Hepatocyte (in vitro differentiated cells): ENCODE results near the gene DAAM1. TPM values are rescaled to one million over a fixed set of nuclear protein-coding genes. Genes with fewer than 3 reads are reported as not detected.

Experiments
- DNase-seq: peaks from one replicate; pipeline ENCODE4 v3.0.0-alpha.2; 2016; ENCODE audit warnings: low spot score
- H2AFZ ChIP-seq: fragments of 200-600 bp; sonication (generic); 2 replicates; pipeline ENCODE4 v1.6.0; 2016; ENCODE audit warnings: antibody characterized with exemption, mild to moderate bottlenecking
- H3K27ac ChIP-seq: fragments of 200-600 bp; sonication (generic); 2 replicates; pipeline ENCODE4 v1.5.1; 2016; ENCODE audit warnings: mild to moderate bottlenecking
- H3K27me3 ChIP-seq: fragments of 200-600 bp; sonication (generic); 2 replicates; pipeline ENCODE4 v1.6.1; 2016
- H3K36me3 ChIP-seq: fragments of 200-600 bp; sonication (generic); replicated peaks from 2 replicates; pipeline ENCODE4 v1.5.1; 2016; ENCODE audit warnings: low read depth; ENCODE audit not compliant: insufficient read depth
- H3K4me1 ChIP-seq: fragments of 200-600 bp; sonication (generic); 2 replicates; pipeline ENCODE4 v1.5.1; 2016; ENCODE audit warnings: mild to moderate bottlenecking, moderate library complexity; ENCODE audit not compliant: insufficient read depth
- H3K4me2 ChIP-seq: fragments of 200-600 bp; sonication (generic); 2 replicates; pipeline ENCODE4 v1.6.0; 2016
- H3K4me3 ChIP-seq: fragments of 200-600 bp; sonication (generic); 2 replicates; pipeline ENCODE4 v1.5.1; 2016; ENCODE audit warnings: mild to moderate bottlenecking
- H3K79me2 ChIP-seq: fragments of 200-600 bp; sonication (generic); 2 replicates; pipeline ENCODE4 v1.6.0; 2017; ENCODE audit warnings: mild to moderate bottlenecking
- H3K9me2 ChIP-seq: fragments of 200-600 bp; sonication (generic); replicated peaks from 2 replicates; pipeline ENCODE4 v1.6.0; 2017; ENCODE audit warnings: mild to moderate bottlenecking; ENCODE audit not compliant: insufficient read depth
- H3K9me3 ChIP-seq: fragments of 200-600 bp; sonication (generic); 2 replicates; pipeline ENCODE4 v1.5.1; 2016; ENCODE audit warnings: low read depth, mild to moderate bottlenecking
- H4K20me1 ChIP-seq: fragments of 200-600 bp; sonication (generic); 2 replicates; pipeline ENCODE4 v1.6.0; 2016; ENCODE audit warnings: mild to moderate bottlenecking; ENCODE audit not compliant: insufficient read depth, poor library complexity, severe bottlenecking
- CTCF ChIP-seq: fragments of 200-600 bp; sonication (generic); IDR thresholded peaks from 2 replicates; pipeline ENCODE4 v1.5.1; 2016; ENCODE audit warnings: antibody characterized with exemption, mild to moderate bottlenecking; ENCODE audit not compliant: poor library complexity
- EZH2 ChIP-seq: fragments of 200-600 bp; sonication (generic); IDR thresholded peaks from 2 replicates; pipeline ENCODE4 v1.6.1; 2016; ENCODE audit warnings: antibody characterized with exemption, mild to moderate bottlenecking, borderline replicate concordance
- EZH2phosphoT487 ChIP-seq: fragments of 200-600 bp; sonication (generic); IDR thresholded peaks from one replicate; pipeline ENCODE4 v1.6.1; 2018; ENCODE audit warnings: antibody characterized with exemption, mild to moderate bottlenecking, low read depth, moderate library complexity; ENCODE audit not compliant: unreplicated experiment, severe bottlenecking
- WGBS: methylation state at CpG from one replicate; pipeline ENCODE4 v1.1.6; 2016; ENCODE audit warnings: low lambda C conversion rate; ENCODE audit errors: missing lambda C conversion rate; 5-methylcytosine and 5-hydroxymethylcytosine counted together
- polyA plus RNA-seq: library from polyadenylated mRNA; unstranded; fragments of >200 nt; fragmentation: Nextera tagmentation; extraction: Ambion mirVana; gene quantifications from 2 replicates; pipeline ENCODE4 v1.2.1, GENCODE V29; 2016
- total RNA-seq: library from RNA; depleted of rRNA; stranded (reverse); fragments of >200 nt; gene quantifications from 2 replicates; pipeline ENCODE4 v1.2.3, GENCODE V29; 2014

The DAAM1 gene
- total and polyA plus RNA-seq, 2 experiments from 2014 or later, result 21.6 to 23.7 TPM

DNA sequence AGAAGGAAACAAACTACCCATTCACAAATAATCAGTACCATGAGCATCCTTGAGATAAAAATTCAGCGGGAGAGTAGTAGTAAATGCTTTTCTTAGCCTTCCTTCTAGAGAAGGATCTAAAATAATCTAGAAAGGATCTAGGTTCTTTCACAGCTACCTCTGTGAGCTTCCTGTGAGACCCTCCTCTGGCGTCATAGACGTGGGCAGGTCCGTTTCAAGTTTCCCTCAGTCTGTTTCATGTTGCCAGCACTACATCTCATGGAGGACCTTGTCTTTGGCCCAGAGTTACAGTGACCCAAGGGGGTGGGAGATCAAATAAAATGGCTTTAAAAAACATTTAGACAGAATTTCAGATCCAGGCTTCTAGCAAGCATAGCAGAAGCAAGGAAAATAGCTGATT is 13.6 kb downstream of the DAAM1 start:
- H3K27ac ChIP-seq, result no peak overlapping the region
- H3K36me3 ChIP-seq, result no peaks in the 10 kb centered on the region
- H3K79me2 ChIP-seq, result peaks cover 90% of the 10 kb centered on the region
- 80% methylated on average over 4 of the region's 4 CpGs for WGBS
- DNase-seq, result no peak
- H2AFZ ChIP-seq, result no peak overlapping the region
- H3K4me1 ChIP-seq, result no peaks in the 10 kb centered on the region
- H3K27me3 ChIP-seq, result no peaks in the 10 kb centered on the region
- peaks cover 32% of the 10 kb centered on the region for H4K20me1 ChIP-seq
- H3K4me2 ChIP-seq, result no peak overlapping the region
- H3K9me3 ChIP-seq, result no peaks in the 10 kb centered on the region
- TF ChIP-seq CTCF (no peak), EZH2 (no peak), EZH2phosphoT487 (no peak)
- H3K4me3 ChIP-seq, result no peak overlapping the region
- H3K9me2 ChIP-seq, result no peaks in the 10 kb centered on the region

- 93% methylated on average over 2 of the region's 2 CpGs for WGBS
- TF ChIP-seq EZH2, result no peak
- no peak for TF ChIP-seq EZH2phosphoT487
- no peaks in the 10 kb centered on the region for H3K4me1 ChIP-seq
Measured at GRCh38 chr14:59204305-59204704, 15.8 kb downstream of the DAAM1 start.

DNA sequence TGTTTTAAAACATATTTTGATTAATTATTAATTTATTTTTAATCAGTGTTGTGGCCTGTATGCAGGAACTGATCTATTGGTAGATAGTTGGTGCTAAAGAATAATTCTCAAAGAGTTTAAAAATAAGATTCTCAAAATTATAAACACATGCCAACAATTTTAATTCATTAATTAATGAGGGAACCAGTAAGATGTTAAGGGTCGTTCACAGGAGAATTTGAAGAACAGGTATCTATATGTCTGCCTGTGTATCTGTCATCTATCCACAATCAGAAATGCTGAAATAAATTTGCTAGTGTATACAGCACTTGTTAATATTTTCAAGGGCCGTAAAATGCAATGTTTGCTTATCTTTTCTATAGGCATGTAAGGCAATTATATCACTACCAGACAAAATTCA is 18.4 kb downstream of the DAAM1 start:
- Histone ChIP-seq H3K4me1 (no peaks in the 10 kb centered on the region), H2AFZ (no peak overlapping the region), H3K36me3 (no peaks in the 10 kb centered on the region), H3K9me2 (no peaks in the 10 kb centered on the region), H3K27ac (no peak overlapping the region), H3K9me3 (no peaks in the 10 kb centered on the region), H3K79me2 (peaks cover 76% of the 10 kb centered on the region), H3K4me3 (no peak overlapping the region), H3K27me3 (no peaks in the 10 kb centered on the region), H4K20me1 (peaks cover 13% of the 10 kb centered on the region), H3K4me2 (no peak overlapping the region)
- DNase-seq, result no peak
- WGBS, result 89% methylated on average over 2 of the region's 2 CpGs
- no peak for TF ChIP-seq EZH2phosphoT487
- TF ChIP-seq CTCF, result no peak
- no peak for TF ChIP-seq EZH2

More at GRCh38 chr14:59204305-59204704, 15.8 kb downstream of the DAAM1 start:
- Histone ChIP-seq H3K79me2 (peaks cover 84% of the 10 kb centered on the region), H3K27ac (no peak overlapping the region), H3K27me3 (no peaks in the 10 kb centered on the region), H4K20me1 (peaks cover 26% of the 10 kb centered on the region), H3K36me3 (no peaks in the 10 kb centered on the region), H3K4me2 (no peak overlapping the region), H3K9me2 (no peaks in the 10 kb centered on the region), H2AFZ (no peak overlapping the region), H3K4me3 (no peak overlapping the region), H3K9me3 (no peaks in the 10 kb centered on the region)
- DNase-seq, result no peak

- Histone ChIP-seq H3K9me2 (no peaks in the 10 kb centered on the region), H4K20me1 (peaks cover 8% of the 10 kb centered on the region), H3K27ac (no peak overlapping the region), H3K4me2 (no peak overlapping the region), H3K36me3 (no peaks in the 10 kb centered on the region), H3K4me3 (no peak overlapping the region), H3K27me3 (no peaks in the 10 kb centered on the region), H2AFZ (no peak overlapping the region), H3K79me2 (peaks cover 76% of the 10 kb centered on the region), H3K4me1 (peaks cover 5% of the 10 kb centered on the region), H3K9me3 (no peaks in the 10 kb centered on the region)
- no peak for DNase-seq
- no peak for TF ChIP-seq EZH2phosphoT487
- TF ChIP-seq CTCF, result no peak
- no peak for TF ChIP-seq EZH2
- WGBS, result 94% methylated on average over 5 of the region's 5 CpGs
Measured at GRCh38 chr14:59207506-59207933, 19.1 kb downstream of the DAAM1 start.
